GM21576 (cell line): Measurements from ENCODE around the gene IFNB1.
A peak's percentile ranks its signal among the peaks of the same experiment; 100 is the strongest.

Experiments
- ATAC-seq: cut with Tn5 transposase; IDR thresholded peaks from one replicate; pipeline ENCODE4 v1.9.1; 2021; ENCODE audit warnings: mild to moderate bottlenecking, moderate library complexity; ENCODE audit not compliant: unreplicated experiment

The IFNB1 gene

DNA sequence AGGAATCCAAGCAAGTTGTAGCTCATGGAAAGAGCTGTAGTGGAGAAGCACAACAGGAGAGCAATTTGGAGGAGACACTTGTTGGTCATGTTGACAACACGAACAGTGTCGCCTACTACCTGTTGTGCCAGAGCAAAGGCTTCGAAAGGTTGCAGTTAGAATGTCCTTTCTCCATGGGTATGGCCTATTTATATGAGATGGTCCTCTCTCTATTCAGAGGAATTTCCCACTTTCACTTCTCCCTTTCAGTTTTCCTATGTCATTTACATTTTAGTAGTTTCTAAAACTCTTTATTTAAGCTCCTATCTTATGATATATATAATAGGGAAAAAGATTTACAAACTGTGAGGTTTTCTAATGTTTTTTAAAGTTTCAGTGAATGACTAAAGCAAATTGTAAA is at the start of gene IFNB1:
TSS of gene IFNB1 (minus strand) at position 162 of the 400 bp plus-strand sequence. CDS start at position 89, 73 bp downstream.
- ATAC-seq, result no peak

- ATAC-seq, result peak; percentile 99
Measured at GRCh38 chr9:21121595-21122251, 44.0 kb upstream of the IFNB1 start.

GRCh38 chr9:21121079-21121478 is 43.3 kb upstream of the IFNB1 start:
- ATAC-seq, result peak; percentile 44

- no peak for ATAC-seq
Measured at GRCh38 chr9:21119093-21119770, 41.5 kb upstream of the IFNB1 start.

DNA sequence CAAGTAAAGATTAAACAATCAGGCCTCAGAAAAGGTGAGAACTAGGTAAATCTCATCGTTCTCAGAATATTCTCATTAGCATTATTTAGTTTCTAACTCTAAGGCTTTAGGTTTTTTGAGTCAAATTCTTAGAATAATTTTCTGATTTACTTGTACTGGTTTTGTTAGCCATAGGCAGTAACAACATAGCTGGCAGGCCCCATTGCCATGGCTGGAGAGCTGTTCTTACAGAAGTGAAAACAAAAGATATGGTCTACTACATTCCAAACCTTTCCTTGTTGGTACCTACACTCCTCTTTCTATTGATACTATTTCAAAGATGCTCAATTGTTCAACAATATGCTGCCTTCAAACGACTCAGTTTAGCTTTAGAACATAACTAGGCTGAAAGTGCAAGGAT is 36.6 kb upstream of the IFNB1 start:
- ATAC-seq, result no peak

DNA sequence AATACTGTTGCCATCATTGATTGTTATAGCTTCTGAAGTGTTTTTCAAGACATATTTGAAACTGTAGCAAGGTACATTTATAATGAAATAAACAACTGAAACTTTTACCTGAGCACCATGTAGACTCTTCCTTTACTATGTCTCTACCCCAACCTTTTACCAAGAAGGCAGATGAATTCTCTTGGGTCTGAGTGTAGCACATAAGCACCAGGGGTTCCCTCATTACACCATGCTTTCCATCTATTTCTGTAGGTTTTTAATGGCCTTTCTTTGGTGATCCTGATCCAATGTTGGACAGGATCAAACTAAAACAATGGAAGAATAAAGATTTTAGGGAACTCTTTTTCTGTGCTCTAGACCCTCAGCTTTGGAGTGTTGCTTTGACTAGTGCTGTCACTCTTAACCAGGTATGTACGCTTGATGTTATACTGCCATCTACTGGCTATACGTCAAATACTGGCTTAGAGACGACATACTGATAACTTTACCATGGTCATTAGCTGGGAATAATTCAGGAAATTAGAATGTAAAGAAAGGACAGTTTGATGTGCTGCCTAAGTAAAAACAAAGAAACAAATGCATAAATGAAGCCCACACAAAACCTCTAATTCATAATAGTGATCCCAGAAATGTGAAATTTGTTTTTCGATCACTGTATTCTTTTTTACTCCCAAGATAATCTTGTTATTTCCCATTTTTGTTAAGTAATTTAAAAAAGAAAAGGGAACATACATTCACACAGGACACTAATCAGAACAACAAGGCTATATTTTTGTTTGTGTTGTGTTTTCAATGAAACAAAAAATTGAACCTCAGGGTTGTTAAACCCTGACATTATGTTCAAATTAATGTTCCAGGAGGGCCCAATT is 33.2 kb upstream of the IFNB1 start:
- peak; percentile 96 for ATAC-seq

- ATAC-seq, result no peak
Measured at GRCh38 chr9:21104787-21105186, 27.0 kb upstream of the IFNB1 start.

- no peak for ATAC-seq
Measured at GRCh38 chr9:21102305-21102704, 24.6 kb upstream of the IFNB1 start.

- ATAC-seq, result no peak
Measured at GRCh38 chr9:21097817-21098216, 20.1 kb upstream of the IFNB1 start.

DNA sequence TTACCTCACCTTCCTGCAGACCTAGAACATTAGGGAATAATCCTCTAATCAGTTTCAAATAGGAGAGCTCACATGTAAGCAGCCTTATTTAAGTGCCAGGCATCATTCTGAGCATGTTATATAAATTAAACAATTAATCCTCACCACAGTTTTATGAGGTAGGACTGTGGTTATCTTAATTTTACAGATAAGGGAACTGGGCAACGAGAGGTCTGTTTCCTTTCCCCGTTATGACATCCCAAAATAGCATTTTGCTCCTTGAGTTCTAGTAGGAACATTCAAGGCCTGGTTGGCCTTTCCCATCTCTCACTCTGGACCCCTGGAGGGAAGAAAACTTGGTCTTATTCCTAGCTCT is 19.1 kb upstream of the IFNB1 start:
- no peak for ATAC-seq

- ATAC-seq, result peak; percentile 79
Measured at GRCh38 chr9:21096172-21096900, 18.6 kb upstream of the IFNB1 start.

DNA sequence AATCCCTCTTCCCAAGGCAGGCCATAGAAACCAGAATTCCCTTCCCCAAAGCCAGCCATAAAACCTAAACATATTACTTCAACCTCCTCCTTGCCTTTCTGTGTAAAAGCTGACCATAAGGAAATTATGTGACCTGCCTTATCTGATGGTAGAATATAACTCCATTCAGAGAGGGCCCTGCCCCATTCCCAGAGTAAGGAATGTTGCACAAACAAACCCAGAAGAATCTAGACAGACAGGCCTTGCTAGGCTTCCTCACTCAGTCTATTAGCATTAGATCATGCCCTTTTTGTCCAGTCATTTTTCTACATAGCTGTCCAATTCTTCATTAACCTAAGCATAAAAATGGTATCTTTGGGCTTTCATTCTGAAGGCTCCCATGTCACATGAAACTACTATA is 17.8 kb upstream of the IFNB1 start:
- ATAC-seq, result no peak

DNA sequence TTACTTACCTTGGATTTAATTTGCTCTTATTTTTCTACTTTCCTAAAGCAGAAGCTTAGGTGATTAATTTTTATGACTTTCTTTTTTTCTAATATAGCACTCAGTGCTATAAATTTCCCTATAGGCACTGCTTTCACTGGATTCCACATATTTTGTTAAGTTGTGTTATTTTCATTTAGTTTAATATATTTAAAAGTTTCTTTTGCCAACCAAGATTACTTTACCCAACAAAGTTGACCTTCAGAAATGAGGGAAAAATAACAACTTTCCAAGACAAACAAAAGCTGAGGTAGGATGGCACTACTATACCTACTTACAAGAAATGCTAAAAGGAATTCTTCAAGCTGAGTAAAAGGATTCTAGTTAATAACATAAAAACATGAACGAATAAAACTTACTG is 8.8 kb upstream of the IFNB1 start:
- ATAC-seq, result no peak

DNA sequence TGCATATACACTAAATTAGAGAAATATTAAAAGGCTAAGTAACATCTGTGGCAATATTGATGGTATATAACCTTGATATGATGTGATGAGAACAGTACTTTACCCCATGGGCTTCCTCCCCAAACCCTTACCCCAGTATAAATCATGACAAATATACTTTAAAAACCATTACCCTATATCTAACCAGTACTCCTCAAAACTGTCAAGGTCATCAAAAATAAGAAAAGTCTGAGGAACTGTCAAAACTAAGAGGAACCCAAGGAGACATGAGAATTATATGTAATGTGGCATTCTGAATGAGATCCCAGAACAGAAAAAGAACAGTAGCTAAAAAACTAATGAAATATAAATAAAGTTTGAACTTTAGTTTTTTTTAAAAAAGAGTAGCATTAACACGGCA is 7.3 kb upstream of the IFNB1 start:
- no peak for ATAC-seq

DNA sequence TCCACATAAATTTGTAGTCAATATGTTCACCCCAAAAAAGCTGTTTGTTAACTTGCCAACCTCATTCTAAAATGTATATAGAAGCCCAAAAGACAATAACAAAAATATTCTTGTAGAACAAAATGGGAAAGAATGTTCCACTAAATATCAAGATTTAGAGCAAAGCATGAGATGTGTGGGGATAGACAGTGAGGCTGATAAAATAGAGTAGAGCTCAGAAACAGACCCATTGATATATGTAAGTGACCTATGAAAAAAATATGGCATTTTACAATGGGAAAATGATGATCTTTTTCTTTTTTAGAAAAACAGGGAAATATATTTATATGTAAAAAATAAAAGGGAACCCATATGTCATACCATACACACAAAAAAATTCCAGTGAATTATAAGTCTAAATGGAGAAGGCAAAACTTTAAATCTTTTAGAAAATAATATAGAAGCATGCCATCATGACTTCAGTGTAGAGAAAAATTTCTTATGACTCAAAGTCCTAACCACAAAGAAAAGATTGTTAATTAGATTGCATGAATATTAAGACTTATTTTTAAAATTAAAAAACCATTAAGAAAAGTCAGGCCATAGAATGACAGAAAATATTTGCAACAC is 6.6 kb upstream of the IFNB1 start:
- no peak for ATAC-seq

DNA sequence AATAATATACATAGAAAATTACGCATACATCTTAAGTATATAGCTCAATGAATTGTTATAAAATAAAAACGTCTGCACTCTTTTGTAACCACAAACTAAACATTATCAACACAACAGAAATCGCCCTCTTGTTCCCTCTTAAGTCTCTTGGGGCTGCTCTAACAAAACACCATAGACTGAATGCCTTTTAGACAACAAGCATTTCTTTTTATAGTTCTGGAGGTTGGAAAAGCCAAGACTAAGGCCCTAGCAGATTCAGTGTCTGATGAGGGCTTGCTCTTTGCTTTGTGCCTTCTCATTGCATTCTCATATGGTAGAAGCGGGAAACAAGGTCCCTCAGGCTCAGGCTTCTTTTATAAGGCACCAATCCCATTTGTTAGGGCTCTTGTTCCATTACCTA is 4.9 kb upstream of the IFNB1 start:
- no peak for ATAC-seq

DNA sequence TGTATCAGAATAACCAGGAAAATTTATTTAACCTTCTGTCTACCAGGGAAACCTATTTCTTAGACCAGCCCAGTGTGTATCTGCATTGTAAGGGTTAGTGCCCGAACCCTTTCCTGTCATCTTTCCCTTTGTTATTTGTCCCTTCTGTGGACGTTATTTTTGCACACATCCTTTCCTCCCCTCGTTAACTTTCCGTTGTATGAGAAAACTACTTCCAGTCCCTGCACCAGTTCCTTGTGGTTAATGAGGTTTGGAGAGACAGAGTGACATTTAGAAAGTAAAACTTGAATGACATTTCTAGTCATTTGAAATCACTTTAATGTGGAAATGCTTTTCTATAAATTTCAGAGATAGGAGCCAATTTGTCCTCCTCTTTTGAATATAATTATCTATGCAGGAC is 4.3 kb upstream of the IFNB1 start:
- ATAC-seq, result no peak

DNA sequence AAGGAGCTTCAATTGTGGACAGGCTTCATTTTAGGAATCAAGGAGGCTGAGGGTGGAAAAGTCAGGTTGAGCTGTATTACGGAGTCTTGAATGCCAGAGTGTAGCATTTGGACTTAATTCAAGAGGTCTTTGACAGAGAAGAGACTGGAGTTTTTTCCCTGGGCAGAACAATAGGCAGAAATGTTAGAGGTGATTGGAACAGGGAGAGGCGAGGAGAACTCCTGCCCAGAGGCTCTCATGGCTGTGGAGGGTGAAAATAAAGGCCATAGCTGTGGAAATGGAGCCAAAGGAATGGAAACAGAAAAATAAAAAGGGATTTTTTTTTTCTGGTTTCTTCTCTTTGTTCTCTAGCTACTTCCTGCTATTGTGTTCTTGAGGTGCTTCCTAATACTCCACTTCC is 3.7 kb upstream of the IFNB1 start:
- ATAC-seq, result no peak

- ATAC-seq, result no peak
Measured at GRCh38 chr9:21080793-21081192, 3.1 kb upstream of the IFNB1 start.

DNA sequence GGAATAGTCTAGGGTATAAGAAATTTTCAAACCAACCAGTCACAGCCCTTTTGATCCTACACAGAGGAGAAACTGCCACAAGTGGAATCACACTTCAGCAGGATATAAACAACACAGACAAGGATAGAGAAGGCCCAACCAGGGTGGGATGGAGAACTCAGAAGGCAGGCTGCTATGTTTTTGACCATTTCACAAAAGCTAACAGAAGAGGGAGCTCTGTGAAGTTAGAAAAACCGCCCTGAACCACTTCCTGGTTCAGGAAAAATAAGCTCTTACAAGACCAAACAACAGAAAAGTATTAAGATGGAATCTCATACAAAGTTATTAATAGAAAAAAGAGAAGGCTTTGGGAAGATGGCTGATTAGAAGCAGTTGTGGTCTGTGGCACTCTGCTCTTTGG is 960 bp upstream of the IFNB1 start:
- ATAC-seq, result no peak

- no peak for ATAC-seq
Measured at GRCh38 chr9:21075484-21075883, 2.3 kb downstream of the IFNB1 start.
